Fibroblast of lung (primary cell): ENCODE measurements around the gene SH3PXD2A. TPM values are rescaled to one million over a fixed set of nuclear protein-coding genes. Genes with fewer than 3 reads are reported as not detected.
A peak's percentile ranks its signal among the peaks of the same experiment; 100 is the strongest.

Experiments
- DNase-seq, 2 donors: peaks; one replicate each; pipeline versions ENCODE4 v3.0.0 to v3.0.0-alpha.2; 2010; ENCODE audit warnings: low read depth in 2 of 2
- H2AFZ ChIP-seq: 2 replicates; pipeline ENCODE4 v1.5.1; 2012; ENCODE audit warnings: low read length, control low read depth, inconsistent platforms
- H3K27ac ChIP-seq: 2 replicates; pipeline ENCODE4 v1.5.1; 2011; ENCODE audit warnings: low read length, control low read depth; ENCODE audit not compliant: insufficient read depth
- H3K27me3 ChIP-seq: 2 replicates; pipeline ENCODE4 v1.5.1; 2011; ENCODE audit warnings: mild to moderate bottlenecking, low read length; ENCODE audit not compliant: control insufficient read depth, insufficient read depth
- H3K36me3 ChIP-seq: 2 replicates; pipeline ENCODE4 v1.5.1; 2011; ENCODE audit warnings: low read length; ENCODE audit not compliant: control insufficient read depth, insufficient read depth
- H3K4me1 ChIP-seq: 2 replicates; pipeline ENCODE4 v1.5.1; 2011; ENCODE audit warnings: low read length; ENCODE audit not compliant: control insufficient read depth, insufficient read depth; ENCODE audit errors: extremely low read depth
- H3K4me2 ChIP-seq: 2 replicates; pipeline ENCODE4 v1.5.1; 2011; ENCODE audit warnings: low read length, control low read depth; ENCODE audit not compliant: insufficient read depth; ENCODE audit errors: extremely low read depth
- H3K4me3 ChIP-seq, 4 experiments: fragments of 200-600 bp in 1 of 4; sonication (generic) in 1 of 4; replicated peaks in 1 of 4; 2 replicates each; pipeline ENCODE4 v1.5.1; 2011 to 2016; ENCODE audit warnings: low read length in 4 of 4, low read depth in 3 of 4, mild to moderate bottlenecking in 3 of 4, control low read depth in 2 of 4, inconsistent platforms in 1 of 4, mixed read lengths in 1 of 4; ENCODE audit not compliant: insufficient read depth in 1 of 4; ENCODE audit errors: control extremely low read depth in 1 of 4
- H3K79me2 ChIP-seq: 2 replicates; pipeline ENCODE4 v1.5.1; 2012; ENCODE audit warnings: mild to moderate bottlenecking, low read length, inconsistent platforms; ENCODE audit not compliant: control insufficient read depth, insufficient read depth
- H3K9ac ChIP-seq: 2 replicates; pipeline ENCODE4 v1.5.1; 2011; ENCODE audit warnings: mild to moderate bottlenecking, low read length, control low read depth; ENCODE audit not compliant: insufficient read depth
- H3K9me3 ChIP-seq: 2 replicates; pipeline ENCODE4 v1.5.1; 2012; ENCODE audit warnings: low read depth, low read length; ENCODE audit not compliant: control insufficient read depth, insufficient read depth
- H4K20me1 ChIP-seq: 2 replicates; pipeline ENCODE4 v1.5.1; 2011; ENCODE audit warnings: low read length; ENCODE audit not compliant: control insufficient read depth, insufficient read depth; ENCODE audit errors: extremely low read depth
- EZH2 ChIP-seq: IDR thresholded peaks from 2 replicates; pipeline ENCODE4 v1.5.1; 2012; ENCODE audit warnings: low read length, control low read depth, mild to moderate bottlenecking; ENCODE audit errors: missing control alignments
- polyA plus RNA-seq, 2 donors: library from polyadenylated mRNA; depleted of rRNA in 1 of 2; stranded (reverse) in 1 of 2; unstranded in 1 of 2; fragments of >200 nt; gene quantifications; 2 replicates each; pipeline ENCODE4 v1.2.1, GENCODE V29; 2011 to 2012; ENCODE audit warnings: missing spikeins in 1 of 2
- total RNA-seq: library from RNA; depleted of rRNA; stranded (reverse); fragments of >200 nt; gene quantifications from 2 replicates; pipeline ENCODE4 v1.2.1, GENCODE V29; 2014
- TF ChIP-seq, protein P1 (sequence below), 2 donors: IDR thresholded peaks in 1 of 2; conservative IDR thresholded peaks in 1 of 2; 1 replicate in 1 of 2; 2 replicates in 1 of 2; pipeline ENCODE4 v1.5.1; 2011 to 2012; ENCODE audit warnings: low read length in 2 of 2, control low read depth in 1 of 2, inconsistent platforms in 1 of 2, low read depth in 1 of 2, mild to moderate bottlenecking in 1 of 2

Gene SH3PXD2A
- total and polyA plus RNA-seq, 2 donors (not counting 1 experiment from before 2014, with no cell fraction given): 25.5 to 33.2 TPM

- DNase-seq: peak; percentile 53 to 84
- no peak for TF ChIP-seq EZH2
- TF ChIP-seq, protein P1, sequence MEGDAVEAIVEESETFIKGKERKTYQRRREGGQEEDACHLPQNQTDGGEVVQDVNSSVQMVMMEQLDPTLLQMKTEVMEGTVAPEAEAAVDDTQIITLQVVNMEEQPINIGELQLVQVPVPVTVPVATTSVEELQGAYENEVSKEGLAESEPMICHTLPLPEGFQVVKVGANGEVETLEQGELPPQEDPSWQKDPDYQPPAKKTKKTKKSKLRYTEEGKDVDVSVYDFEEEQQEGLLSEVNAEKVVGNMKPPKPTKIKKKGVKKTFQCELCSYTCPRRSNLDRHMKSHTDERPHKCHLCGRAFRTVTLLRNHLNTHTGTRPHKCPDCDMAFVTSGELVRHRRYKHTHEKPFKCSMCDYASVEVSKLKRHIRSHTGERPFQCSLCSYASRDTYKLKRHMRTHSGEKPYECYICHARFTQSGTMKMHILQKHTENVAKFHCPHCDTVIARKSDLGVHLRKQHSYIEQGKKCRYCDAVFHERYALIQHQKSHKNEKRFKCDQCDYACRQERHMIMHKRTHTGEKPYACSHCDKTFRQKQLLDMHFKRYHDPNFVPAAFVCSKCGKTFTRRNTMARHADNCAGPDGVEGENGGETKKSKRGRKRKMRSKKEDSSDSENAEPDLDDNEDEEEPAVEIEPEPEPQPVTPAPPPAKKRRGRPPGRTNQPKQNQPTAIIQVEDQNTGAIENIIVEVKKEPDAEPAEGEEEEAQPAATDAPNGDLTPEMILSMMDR (conservative IDR thresholded peaks at IDR 0.05 in 1 of 2, IDR thresholded peaks at IDR 0.05 in 1 of 2; ENCODE audit: low read depth in 1 of 2, low read length in 2 of 2): peak; percentile 68 to 75
- H3K4me3 ChIP-seq: no peak overlapping the region
- H3K9ac ChIP-seq: no peak overlapping the region
- H3K9me3 ChIP-seq: no peaks in the 10 kb centered on the region
- no peaks in the 10 kb centered on the region for H3K79me2 ChIP-seq
- no peaks in the 10 kb centered on the region for H4K20me1 ChIP-seq
- H3K4me2 ChIP-seq: no peak overlapping the region
- H3K36me3 ChIP-seq: peaks cover 20% of the 10 kb centered on the region
- H3K27me3 ChIP-seq: no peaks in the 10 kb centered on the region
- no peak overlapping the region for H2AFZ ChIP-seq
- no peak overlapping the region for H3K27ac ChIP-seq
- peaks cover 2% of the 10 kb centered on the region for H3K4me1 ChIP-seq
These were observed 256.7 kb downstream of the SH3PXD2A start for GRCh38 chr10:103598654-103599115.

DNA sequence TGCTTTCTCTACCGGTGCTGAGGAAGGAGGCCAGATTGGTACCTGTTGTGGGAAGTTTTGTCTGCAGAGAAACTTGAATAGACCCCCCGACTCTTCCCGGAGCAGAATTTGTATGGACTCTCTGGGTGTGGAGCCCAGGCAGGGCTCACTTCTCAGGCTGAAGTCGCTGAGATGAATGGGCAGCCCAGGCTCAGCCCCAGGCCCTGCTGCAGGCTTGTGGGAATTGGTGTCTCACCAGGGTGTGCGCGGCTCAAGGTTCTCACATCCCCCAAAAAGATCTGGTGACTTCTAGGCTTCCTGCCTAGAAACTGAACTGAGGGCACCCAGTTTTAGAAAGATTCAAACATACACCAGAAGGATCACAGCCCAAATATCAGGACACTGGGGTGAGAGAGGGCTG, 258.4 kb downstream of the SH3PXD2A start:
- H3K79me2 ChIP-seq: no peaks in the 10 kb centered on the region
- H3K4me2 ChIP-seq: no peak overlapping the region
- H4K20me1 ChIP-seq: no peaks in the 10 kb centered on the region
- DNase-seq: no peak
- H3K36me3 ChIP-seq: peaks cover 5% of the 10 kb centered on the region
- no peak overlapping the region for H3K4me3 ChIP-seq
- H3K9ac ChIP-seq: no peak overlapping the region
- no peaks in the 10 kb centered on the region for H3K27me3 ChIP-seq
- H3K9me3 ChIP-seq: no peaks in the 10 kb centered on the region
- peaks cover 2% of the 10 kb centered on the region for H3K4me1 ChIP-seq
- no peak overlapping the region for H3K27ac ChIP-seq
- H2AFZ ChIP-seq: no peak overlapping the region
- TF ChIP-seq EZH2: no peak
- TF ChIP-seq, protein P1 (conservative IDR thresholded peaks at IDR 0.05 in 1 of 2, IDR thresholded peaks at IDR 0.05 in 1 of 2; ENCODE audit: low read depth in 1 of 2, low read length in 2 of 2): no peak

GRCh38 chr10:103595933-103596726, 259.2 kb downstream of the SH3PXD2A start:
- Histone ChIP-seq H3K79me2 (no peaks in the 10 kb centered on the region), H3K4me3 (no peak overlapping the region), H3K4me1 (peaks cover 2% of the 10 kb centered on the region), H3K27ac (no peak overlapping the region), H4K20me1 (no peaks in the 10 kb centered on the region), H3K36me3 (peaks cover 2% of the 10 kb centered on the region), H2AFZ (no peak overlapping the region), H3K27me3 (no peaks in the 10 kb centered on the region), H3K9ac (no peak overlapping the region), H3K4me2 (no peak overlapping the region), H3K9me3 (no peaks in the 10 kb centered on the region)
- no peak for DNase-seq
- TF ChIP-seq, protein P1 (conservative IDR thresholded peaks at IDR 0.05 in 1 of 2, IDR thresholded peaks at IDR 0.05 in 1 of 2; ENCODE audit: low read depth in 1 of 2, low read length in 2 of 2): no peak
- TF ChIP-seq EZH2: no peak
